ENCODE measurements around the gene EXOC6.
A peak's percentile ranks its signal among the peaks of the same experiment; 100 is the strongest.

EXOC6 gene

DNA sequence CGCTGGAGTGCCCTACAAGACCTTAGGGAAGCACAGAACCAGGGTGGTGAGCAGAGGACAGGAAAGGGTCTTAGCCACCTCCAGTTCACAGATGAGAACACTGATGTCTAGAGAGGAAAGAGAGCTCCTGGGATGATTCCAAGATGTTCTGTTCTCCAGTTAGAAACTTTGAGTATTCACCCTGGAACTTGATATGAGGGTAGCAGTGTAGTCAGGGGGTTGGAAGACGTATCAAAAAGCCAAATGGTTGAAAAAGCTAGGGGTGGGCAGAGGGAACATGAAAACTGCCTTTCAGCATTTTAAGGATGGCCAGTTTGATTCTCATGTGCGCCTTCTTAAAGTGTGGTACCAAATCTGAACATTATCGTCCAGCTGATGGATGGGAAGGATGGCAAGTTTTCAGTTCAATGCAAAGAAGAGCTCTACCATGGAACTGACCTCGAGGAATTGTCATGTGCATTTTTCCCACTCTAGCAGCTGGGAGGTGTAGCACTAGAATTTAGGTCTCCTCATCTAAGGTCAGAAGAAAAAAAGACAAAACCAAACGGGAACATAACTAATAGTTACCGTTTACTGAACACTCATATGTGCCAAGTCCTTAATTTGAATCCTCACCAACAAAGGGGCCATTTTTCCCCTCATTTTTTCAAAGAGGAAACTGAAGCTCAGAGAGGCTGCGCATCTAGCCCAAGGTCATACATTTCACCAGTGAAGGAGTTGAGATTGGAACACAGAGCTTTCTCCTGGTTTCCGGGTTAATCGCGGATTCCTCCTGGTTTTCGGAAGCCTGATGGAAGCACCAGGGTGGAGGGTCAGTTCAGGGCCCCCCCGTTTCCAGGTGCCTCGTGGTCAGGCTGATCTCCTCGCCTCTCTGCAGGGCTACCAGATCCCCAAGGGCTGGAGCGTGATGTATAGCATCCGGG, 219.4 kb downstream of the EXOC6 start:
- DNase-seq = no peak

DNA sequence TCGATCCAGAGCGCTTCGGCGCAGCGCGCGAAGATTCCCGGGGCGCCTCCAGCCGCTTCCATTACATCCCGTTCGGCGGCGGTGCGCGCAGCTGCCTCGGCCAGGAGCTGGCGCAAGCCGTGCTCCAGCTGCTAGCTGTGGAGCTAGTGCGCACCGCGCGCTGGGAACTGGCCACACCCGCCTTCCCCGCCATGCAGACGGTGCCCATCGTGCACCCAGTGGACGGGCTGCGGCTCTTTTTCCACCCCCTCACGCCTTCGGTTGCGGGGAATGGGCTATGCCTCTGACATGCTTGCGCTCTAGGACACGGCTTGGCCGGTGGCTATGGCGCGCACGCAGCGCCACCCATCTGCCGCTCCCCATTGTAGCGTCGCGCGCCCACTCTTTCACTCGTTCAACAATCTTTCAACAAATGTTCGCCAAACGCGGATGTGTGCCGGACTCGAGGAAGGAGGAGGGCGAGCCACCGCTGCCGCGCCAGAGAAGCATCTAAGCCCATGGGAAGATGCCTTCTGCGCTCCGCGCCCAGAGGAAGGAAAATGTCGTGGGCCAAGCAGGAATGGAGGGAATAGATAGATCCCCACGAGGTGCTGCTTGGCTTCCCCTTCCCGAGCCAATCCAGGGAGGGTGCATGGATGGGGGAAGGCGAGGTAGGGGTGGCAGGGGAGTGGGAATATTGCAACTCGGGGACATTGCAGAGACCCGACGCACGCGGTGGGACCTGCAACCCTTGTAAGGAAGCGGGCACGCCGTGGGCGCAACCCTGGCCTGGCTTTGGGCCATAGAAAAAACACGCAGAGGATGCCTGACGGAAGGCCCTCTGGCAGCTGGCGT, 220.3 kb downstream of the EXOC6 start:
- no peak for DNase-seq

GRCh38 chr10:93069245-93069561, 220.9 kb downstream of the EXOC6 start:
- no peak for DNase-seq

DNA sequence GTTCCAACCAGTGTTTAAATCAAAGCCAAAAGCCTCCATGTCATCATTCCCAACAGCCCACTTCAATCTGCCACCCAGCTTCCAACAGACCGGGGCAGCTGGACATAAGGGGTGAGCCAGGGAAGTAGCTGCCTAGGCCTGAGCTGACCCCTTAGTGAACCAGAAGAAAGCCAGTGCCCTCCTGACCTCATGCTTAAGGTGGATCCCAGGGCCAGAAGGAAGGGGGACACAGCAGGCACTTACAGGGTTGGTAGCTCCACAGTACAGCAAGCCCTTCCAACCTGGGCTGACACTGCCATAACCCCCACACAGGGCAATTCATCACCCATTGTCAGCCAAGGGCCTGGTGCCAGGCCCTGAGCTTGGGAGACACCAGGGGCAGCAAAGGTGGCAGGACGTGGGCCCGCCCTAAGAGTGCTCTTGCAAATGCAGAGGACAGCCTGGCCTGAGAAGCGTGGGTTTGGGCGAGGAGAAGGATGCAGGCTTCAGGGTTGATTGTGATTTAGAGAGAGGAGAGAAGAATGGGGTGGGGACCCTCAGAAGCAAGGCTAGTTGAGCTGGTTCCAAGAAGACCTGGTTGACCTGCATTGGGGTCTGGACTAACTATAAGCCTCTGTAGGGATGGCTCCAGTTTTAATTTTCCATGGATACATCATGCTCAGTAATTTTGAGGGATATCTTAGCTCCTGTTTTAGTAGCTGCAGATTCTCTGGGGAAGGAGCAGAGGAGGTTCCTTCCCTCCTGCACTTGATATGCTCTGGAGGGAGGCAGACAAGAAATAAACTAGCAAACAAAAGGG, 222.3 kb downstream of the EXOC6 start:
- DNase-seq = no peak

- no peak for DNase-seq
Measured at GRCh38 chr10:93071177-93071472, 222.8 kb downstream of the EXOC6 start.

GRCh38 chr10:93071674-93072224, 223.4 kb downstream of the EXOC6 start:
- no peak for DNase-seq

GRCh38 chr10:93072225-93072712, 223.9 kb downstream of the EXOC6 start:
- no peak for DNase-seq

- DNase-seq = no peak
Measured at GRCh38 chr10:93072713-93073538, 224.6 kb downstream of the EXOC6 start.

DNA sequence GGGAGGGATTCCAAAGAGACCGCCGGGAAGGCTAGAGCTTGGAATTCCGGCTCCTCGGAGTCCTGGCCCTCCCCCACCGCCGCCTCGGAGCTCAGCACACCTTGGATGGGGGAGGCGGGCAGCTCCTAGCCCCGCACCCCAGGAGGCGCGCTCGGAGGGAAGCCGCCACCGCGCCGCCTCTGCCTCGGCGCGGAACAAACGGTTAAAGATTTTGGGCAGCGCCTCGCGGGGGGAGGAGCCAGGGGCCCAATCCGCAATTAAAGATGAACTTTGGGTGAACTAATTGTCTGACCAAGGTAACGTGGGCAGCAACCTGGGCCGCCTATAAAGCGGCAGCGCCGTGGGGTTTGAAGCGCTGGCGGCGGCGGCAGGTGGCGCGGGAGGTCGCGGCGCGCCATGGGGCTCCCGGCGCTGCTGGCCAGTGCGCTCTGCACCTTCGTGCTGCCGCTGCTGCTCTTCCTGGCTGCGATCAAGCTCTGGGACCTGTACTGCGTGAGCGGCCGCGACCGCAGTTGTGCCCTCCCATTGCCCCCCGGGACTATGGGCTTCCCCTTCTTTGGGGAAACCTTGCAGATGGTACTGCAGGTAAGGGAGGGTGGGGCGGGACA, 225.3 kb downstream of the EXOC6 start, which contains the start of gene CYP26A1:
CYP26A1 (plus strand) TSS at position 355 of the 608 bp plus-strand sequence; CDS start at position 397, 42 bp downstream.
- DNase-seq = no peak

- no peak for DNase-seq
Measured at GRCh38 chr10:93074147-93074596, 225.9 kb downstream of the EXOC6 start.

DNA sequence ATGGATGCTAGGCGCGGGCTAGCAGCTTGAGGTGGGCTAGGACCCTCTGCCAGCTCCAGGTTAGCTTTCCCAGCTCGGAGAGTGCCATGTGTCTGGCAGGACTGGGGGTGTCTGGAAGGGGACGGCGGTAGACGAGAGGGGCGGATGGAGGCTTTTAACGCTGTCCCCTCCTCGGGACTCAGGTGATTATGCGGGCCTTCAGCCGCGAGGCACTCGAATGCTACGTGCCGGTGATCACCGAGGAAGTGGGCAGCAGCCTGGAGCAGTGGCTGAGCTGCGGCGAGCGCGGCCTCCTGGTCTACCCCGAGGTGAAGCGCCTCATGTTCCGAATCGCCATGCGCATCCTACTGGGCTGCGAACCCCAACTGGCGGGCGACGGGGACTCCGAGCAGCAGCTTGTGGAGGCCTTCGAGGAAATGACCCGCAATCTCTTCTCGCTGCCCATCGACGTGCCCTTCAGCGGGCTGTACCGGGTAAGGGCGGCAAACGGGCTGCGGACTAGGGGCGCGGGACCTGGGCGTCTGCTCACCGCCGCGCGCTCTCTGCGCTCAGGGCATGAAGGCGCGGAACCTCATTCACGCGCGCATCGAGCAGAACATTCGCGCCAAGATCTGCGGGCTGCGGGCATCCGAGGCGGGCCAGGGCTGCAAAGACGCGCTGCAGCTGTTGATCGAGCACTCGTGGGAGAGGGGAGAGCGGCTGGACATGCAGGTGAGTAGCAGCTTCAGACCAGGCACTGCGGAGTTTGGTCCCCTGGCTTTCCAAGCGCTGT, 226.5 kb downstream of the EXOC6 start:
- no peak for DNase-seq

GRCh38 chr10:93075369-93076221, 227.3 kb downstream of the EXOC6 start:
- DNase-seq = no peak

GRCh38 chr10:93076871-93077270, 228.6 kb downstream of the EXOC6 start:
- no peak for DNase-seq

- no peak for DNase-seq
Measured at GRCh38 chr10:93077860-93078337, 229.6 kb downstream of the EXOC6 start.

DNA sequence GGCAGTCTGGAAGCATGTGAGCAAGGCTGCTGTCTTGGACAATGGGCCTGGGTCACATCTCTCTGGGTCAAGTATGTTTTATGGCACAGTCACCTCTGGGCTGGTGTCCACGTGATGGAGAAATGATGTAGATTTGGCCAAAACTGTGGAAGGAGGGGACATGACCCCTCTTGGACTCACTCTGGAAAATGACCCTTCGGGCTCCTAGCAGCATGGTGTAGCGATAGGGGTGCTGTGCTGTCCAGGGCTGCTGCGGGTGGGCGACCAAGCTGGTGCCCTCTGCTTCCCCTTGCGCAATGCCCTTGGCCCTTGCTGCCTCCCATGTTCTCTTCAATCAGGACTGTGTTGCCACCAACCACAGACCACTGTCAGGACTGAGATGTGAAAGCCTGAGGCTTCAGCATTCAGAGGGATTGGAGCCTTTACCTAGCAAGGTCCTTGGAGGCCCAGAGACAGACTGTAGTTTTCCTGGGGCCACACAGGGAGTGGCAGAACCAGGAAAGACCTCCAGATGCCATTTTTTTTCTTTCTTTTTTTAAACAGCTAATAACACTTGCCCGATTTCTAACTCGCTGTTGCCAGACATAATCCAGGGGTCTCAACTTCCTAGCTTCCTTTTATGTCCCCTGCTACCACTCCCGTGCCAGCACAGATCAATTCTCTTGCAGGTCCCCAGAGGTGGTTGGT, 231.5 kb downstream of the EXOC6 start:
- no peak for DNase-seq

- peak in 1 of 2 donors; percentile 49 for DNase-seq
Measured at GRCh38 chr10:93080350-93081046, 232.2 kb downstream of the EXOC6 start.

GRCh38 chr10:93081318-93081717, 233.0 kb downstream of the EXOC6 start:
- no peak for DNase-seq

GRCh38 chr10:93081834-93082233, 233.5 kb downstream of the EXOC6 start:
- DNase-seq = no peak
